Measurements from ENCODE around the gene UCKL1. TPM values are rescaled to one million over a fixed set of nuclear protein-coding genes. Genes with fewer than 3 reads are reported as not detected.
A peak's percentile ranks its signal among the peaks of the same experiment; 100 is the strongest.

Gene UCKL1
- total RNA-seq = 10 to 100 TPM; 46.6 to 66.2 TPM

- TF ChIP-seq POLR2AphosphoS5 (IDR thresholded peaks at IDR 0.05) = peak; percentile 86
- TF ChIP-seq POLR2A (IDR thresholded peaks at IDR 0.05) = peak; percentile 51
- TF ChIP-seq, protein P1, sequence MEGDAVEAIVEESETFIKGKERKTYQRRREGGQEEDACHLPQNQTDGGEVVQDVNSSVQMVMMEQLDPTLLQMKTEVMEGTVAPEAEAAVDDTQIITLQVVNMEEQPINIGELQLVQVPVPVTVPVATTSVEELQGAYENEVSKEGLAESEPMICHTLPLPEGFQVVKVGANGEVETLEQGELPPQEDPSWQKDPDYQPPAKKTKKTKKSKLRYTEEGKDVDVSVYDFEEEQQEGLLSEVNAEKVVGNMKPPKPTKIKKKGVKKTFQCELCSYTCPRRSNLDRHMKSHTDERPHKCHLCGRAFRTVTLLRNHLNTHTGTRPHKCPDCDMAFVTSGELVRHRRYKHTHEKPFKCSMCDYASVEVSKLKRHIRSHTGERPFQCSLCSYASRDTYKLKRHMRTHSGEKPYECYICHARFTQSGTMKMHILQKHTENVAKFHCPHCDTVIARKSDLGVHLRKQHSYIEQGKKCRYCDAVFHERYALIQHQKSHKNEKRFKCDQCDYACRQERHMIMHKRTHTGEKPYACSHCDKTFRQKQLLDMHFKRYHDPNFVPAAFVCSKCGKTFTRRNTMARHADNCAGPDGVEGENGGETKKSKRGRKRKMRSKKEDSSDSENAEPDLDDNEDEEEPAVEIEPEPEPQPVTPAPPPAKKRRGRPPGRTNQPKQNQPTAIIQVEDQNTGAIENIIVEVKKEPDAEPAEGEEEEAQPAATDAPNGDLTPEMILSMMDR (IDR thresholded peaks at IDR 0.05) = peak in 1 of 4 experiments; percentile 29
- H3K27ac ChIP-seq = peak within 1 kb of the TSS; percentile 88 to 92
- under 1% methylated on average over 61 of the region's 105 CpGs for WGBS
- peak; percentile 92 for DNase-seq (ENCODE audit: low spot score)
- H3K27me3 ChIP-seq (replicated peaks; ENCODE audit: insufficient read depth) = no peaks in the 10 kb centered on the region
- H3K9me3 ChIP-seq = no peaks in the 10 kb centered on the region
- peaks cover 0 to 11% of the 10 kb centered on the region in 2 donors for H3K36me3 ChIP-seq
- peaks cover 36% of the 10 kb centered on the region for H3K4me1 ChIP-seq (replicated peaks)
- intact Hi-C loops (cut with DNase I) = no loop called here
- peak within 1 kb of the TSS; percentile 93 to 98 for H3K4me3 ChIP-seq
Measured at GRCh38 chr20:63955827-63956663, at the start of gene UCKL1. UCKL1 (minus strand) TSS chr20:63956416; CDS start chr20:63956372, 44 bp downstream.

GRCh38 chr20:64005394-64005793 is 49.2 kb upstream of the UCKL1 start:
- Histone ChIP-seq H3K27me3 (replicated peaks; ENCODE audit: insufficient read depth) (no peaks in the 10 kb centered on the region), H3K9me3 (no peaks in the 10 kb centered on the region), H3K4me1 (replicated peaks) (no peaks in the 10 kb centered on the region), H3K4me3 (no peak overlapping the region), H3K27ac (no peak overlapping the region), H3K36me3 (peaks cover 10 to 16% of the 10 kb centered on the region in 2 donors)
- DNase-seq (ENCODE audit: low spot score) = no peak
- WGBS = 86% methylated on average over 6 of the region's 6 CpGs
- TF ChIP-seq, protein P1 (IDR thresholded peaks at IDR 0.05) = no peak
- no peak for TF ChIP-seq POLR2A (IDR thresholded peaks at IDR 0.05)
- no peak for TF ChIP-seq POLR2AphosphoS5 (IDR thresholded peaks at IDR 0.05)
- intact Hi-C loops (cut with DNase I) = no loop called here

DNA sequence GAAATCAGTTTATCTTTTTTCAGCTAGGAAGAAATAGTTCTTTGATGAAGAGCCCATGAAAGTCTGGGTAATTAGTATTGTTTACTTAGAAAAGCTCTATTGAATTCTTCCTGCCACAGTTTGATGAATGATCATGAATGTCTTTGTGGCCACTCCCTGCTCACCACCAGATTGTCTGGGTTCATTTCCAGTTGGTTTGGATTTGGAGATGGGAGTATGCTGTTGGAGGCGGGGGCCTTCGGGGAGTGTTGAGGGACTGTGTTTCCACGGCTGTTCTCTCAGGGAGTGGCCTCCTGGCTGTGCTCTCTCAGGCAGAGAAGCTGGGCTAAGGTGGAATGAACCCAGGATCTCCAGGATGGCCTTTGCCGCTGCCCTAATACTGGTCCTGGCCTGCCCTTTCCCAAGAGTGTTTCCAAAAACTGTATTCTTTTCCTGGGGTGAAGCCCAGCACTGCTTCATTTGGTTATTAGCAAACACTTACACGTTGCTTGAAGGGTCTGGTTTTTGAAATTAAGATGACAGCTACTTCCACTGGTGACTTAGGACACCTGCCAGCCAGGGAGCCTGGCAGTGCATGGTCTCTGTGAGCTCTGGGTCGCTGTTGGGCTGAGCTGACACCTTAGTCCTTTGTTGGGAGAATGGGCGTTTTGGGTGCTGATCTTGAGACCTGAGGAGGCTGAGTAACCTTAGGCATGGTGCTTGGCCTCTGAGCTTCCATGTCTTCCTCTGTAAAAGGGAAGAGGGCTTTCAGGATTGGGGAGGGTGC is 47.9 kb upstream of the UCKL1 start:
- 57% methylated on average over 7 of the region's 7 CpGs for WGBS
- TF ChIP-seq POLR2A (IDR thresholded peaks at IDR 0.05) (no peak), POLR2AphosphoS5 (IDR thresholded peaks at IDR 0.05) (no peak)
- TF ChIP-seq, protein P1 (IDR thresholded peaks at IDR 0.05) = no peak
- Histone ChIP-seq H3K4me1 (replicated peaks) (no peaks in the 10 kb centered on the region), H3K27ac (no peak overlapping the region), H3K4me3 (no peak overlapping the region), H3K27me3 (replicated peaks; ENCODE audit: insufficient read depth) (no peaks in the 10 kb centered on the region), H3K36me3 (peaks cover 8 to 21% of the 10 kb centered on the region in 2 donors), H3K9me3 (no peaks in the 10 kb centered on the region)
- no peak for DNase-seq (ENCODE audit: low spot score)
- intact Hi-C loops (cut with DNase I) = no loop called here

DNA sequence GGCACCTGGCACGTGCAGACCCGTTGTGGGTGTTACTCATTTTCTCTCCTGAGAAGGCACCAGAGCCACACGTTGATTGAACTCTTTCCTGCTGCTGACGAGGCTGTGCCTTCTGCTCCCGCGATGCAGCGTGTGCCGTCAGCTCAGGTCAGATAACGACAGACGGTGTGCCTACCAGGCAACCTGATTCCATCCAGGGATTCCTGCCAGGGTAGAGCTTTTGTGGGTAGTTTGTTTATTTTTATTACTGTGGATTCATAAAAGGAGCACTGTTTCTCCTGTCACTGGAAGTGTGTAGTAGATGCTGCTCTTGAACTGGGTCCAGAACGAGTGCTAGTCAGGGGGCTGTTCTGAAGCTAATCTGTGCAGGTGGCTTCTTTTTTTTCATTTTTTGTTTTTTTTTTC is 45.4 kb upstream of the UCKL1 start:
- H3K4me1 ChIP-seq (replicated peaks) = no peaks in the 10 kb centered on the region
- intact Hi-C loops (cut with DNase I) = no loop called here
- H3K9me3 ChIP-seq = no peaks in the 10 kb centered on the region
- peaks cover 12 to 28% of the 10 kb centered on the region in 2 donors for H3K36me3 ChIP-seq
- H3K27ac ChIP-seq = no peak overlapping the region
- WGBS = 20% methylated on average over 11 of the region's 11 CpGs
- H3K4me3 ChIP-seq = no peak overlapping the region
- H3K27me3 ChIP-seq (replicated peaks; ENCODE audit: insufficient read depth) = no peaks in the 10 kb centered on the region
- DNase-seq (ENCODE audit: low spot score) = peak; percentile 59
- TF ChIP-seq POLR2AphosphoS5 (IDR thresholded peaks at IDR 0.05) = peak; percentile 52
- no peak for TF ChIP-seq POLR2A (IDR thresholded peaks at IDR 0.05)

DNA sequence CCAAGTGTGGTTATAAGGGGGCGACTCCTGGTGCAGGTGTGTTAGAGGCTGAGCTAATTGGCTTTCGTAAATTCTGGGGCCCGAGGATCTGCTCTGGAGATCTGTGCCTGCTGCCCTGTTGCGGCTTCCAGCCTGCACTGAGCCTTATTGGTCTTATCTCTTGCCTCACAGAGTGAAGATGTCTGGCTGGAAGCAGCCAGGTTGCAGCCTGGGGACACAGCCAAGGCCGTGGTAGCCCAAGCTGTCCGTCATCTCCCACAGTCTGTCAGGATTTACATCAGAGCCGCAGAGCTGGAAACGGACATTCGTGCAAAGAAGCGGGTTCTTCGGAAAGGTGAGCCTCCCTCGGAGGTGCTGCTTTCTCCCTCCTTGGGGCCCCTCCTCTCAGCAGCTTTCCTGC is 44.7 kb upstream of the UCKL1 start:
- Histone ChIP-seq H3K36me3 (peaks cover 12 to 28% of the 10 kb centered on the region in 2 donors), H3K27me3 (replicated peaks; ENCODE audit: insufficient read depth) (no peaks in the 10 kb centered on the region), H3K9me3 (no peaks in the 10 kb centered on the region), H3K4me1 (replicated peaks) (no peaks in the 10 kb centered on the region), H3K4me3 (no peak overlapping the region), H3K27ac (no peak overlapping the region)
- intact Hi-C loops (cut with DNase I) = no loop called here
- no peak for DNase-seq (ENCODE audit: low spot score)
- WGBS = 91% methylated on average over 12 of the region's 12 CpGs
- no peak for TF ChIP-seq POLR2AphosphoS5 (IDR thresholded peaks at IDR 0.05)
- TF ChIP-seq, protein P1 (IDR thresholded peaks at IDR 0.05) = no peak
- TF ChIP-seq POLR2A (IDR thresholded peaks at IDR 0.05) = no peak

Data from prostate gland (tissue), 2 donors.